GM12872 (cell line): ENCODE data around the gene AAGAB.

Source experiments
- TF ChIP-seq, protein P1 (sequence below): IDR thresholded peaks from 3 replicates; pipeline ENCODE4 v1.5.1; 2011; ENCODE audit warnings: low read depth, mild to moderate bottlenecking, low read length, moderate library complexity; ENCODE audit not compliant: insufficient read depth

The AAGAB gene

DNA sequence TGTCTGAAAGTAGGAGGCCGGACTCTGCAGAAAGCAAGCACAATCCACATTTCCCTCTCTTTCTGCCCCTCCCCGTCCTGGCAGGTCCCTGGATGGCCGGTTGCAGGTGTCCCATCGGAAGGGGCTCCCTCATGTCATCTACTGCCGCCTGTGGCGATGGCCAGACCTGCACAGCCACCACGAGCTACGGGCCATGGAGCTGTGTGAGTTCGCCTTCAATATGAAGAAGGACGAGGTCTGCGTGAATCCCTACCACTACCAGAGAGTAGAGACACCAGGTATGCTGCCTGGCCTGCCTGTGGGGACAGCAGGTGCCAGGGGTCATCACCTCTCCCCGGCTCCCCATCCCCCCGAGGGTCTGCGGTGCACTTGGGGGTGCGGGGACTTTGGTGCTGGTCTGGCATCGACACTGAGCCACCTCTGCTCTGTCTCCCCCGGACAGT lies 89.6 kb downstream of the AAGAB start:
- TF ChIP-seq, protein P1, sequence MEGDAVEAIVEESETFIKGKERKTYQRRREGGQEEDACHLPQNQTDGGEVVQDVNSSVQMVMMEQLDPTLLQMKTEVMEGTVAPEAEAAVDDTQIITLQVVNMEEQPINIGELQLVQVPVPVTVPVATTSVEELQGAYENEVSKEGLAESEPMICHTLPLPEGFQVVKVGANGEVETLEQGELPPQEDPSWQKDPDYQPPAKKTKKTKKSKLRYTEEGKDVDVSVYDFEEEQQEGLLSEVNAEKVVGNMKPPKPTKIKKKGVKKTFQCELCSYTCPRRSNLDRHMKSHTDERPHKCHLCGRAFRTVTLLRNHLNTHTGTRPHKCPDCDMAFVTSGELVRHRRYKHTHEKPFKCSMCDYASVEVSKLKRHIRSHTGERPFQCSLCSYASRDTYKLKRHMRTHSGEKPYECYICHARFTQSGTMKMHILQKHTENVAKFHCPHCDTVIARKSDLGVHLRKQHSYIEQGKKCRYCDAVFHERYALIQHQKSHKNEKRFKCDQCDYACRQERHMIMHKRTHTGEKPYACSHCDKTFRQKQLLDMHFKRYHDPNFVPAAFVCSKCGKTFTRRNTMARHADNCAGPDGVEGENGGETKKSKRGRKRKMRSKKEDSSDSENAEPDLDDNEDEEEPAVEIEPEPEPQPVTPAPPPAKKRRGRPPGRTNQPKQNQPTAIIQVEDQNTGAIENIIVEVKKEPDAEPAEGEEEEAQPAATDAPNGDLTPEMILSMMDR: no peak

- TF ChIP-seq, protein P1: no peak
Observed at GRCh38 chr15:67164401-67164791, 90.1 kb downstream of the AAGAB start.

DNA sequence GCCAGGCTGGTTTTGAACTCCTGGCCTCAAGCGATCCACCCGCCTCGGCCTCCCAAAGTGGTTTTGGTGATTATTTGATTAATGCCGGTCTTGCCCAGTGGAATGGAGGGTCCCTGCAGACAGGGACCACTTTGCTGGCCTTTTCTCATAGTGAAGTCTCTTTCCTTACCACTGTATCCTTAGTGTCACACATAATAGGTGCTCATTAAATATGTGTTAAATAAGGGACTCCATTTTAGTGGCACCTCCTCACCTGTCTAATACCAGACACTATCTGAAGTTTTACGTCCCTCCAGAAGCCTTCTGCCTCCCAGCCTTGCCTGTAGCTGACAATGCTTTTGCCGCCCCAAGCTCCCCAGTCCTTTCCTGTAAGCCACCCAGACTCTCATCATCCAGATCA lies 91.3 kb downstream of the AAGAB start:
- TF ChIP-seq, protein P1: no peak

DNA sequence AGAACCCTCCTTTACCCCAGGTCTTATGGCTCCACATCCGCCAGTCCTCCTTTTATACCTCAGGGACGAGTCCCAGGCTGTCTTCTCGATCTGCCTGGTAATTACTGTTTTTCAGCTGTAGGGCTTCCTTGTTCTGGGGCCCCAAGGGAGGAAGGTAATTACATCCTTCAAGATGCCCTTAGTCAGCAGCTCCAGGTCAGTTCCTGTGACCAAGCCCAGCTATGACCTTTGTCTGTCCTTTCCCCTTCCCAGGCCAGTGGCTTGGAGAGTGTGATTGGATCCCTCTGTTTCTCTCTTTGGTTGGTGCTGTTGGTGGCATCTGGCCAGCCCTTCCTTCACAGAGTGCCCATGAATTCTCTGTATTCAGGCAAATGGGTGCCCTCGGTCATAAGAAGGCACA lies 92.6 kb downstream of the AAGAB start:
- TF ChIP-seq, protein P1: no peak

GRCh38 chr15:67161412-67161811 lies 93.0 kb downstream of the AAGAB start:
- TF ChIP-seq, protein P1: no peak

GRCh38 chr15:67158367-67158766 lies 96.1 kb downstream of the AAGAB start:
- TF ChIP-seq, protein P1: no peak

DNA sequence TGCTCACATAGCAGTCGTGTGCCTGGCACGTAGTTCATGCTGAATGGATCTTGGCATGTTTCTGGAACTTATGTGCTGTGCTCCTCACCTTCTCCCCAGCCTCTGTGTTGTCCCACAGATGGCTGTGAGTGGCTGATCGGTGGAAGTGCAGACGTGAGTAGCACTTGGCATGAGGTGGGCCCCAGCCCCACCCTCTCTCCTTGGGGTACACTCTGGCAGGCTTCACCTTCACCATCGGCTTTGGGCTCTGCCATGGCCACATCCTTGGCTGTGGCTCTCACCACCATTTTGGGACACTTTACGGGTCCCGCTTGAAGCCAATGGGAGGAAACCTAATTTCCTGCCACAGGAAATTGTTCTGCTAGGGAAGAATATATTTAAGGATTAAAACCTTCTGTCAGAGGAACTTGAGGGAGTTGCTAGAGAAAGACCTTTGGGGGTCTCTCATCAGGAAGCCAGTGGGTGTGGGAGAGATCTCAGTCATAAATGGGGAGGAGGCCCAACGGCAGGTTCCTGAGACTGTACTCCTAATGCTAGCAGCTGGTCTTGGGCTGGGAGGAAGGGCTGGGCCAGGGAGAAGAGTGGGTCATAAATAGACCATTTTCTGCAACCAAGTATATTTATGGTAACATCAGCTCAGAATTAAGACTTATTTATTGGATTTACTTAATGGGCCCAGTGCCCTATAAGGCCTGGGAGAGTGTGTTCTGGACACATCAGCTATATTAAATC lies 96.8 kb downstream of the AAGAB start:
- TF ChIP-seq, protein P1: no peak
